H1 (cell line): ENCODE data around the gene C2orf74. TPM values are rescaled to one million over a fixed set of nuclear protein-coding genes. Genes with fewer than 3 reads are reported as not detected.

Source experiments
- BCL11A ChIP-seq, 2 experiments: IDR thresholded peaks; one replicate each; pipeline ENCODE4 v1.6.1; 2011; ENCODE audit warnings: low read depth in 2 of 2, low read length in 2 of 2, mild to moderate bottlenecking in 2 of 2
- CBX8 ChIP-seq: fragments of 300-800, 300-1000 bp; sonication (generic); IDR thresholded peaks from 2 replicates; pipeline ENCODE4 v1.7.1; 2016; ENCODE audit warnings: low read depth, low read length, borderline replicate concordance
- CHD2 ChIP-seq: IDR thresholded peaks from 2 replicates; pipeline ENCODE4 v1.6.1; 2012; ENCODE audit warnings: low read length, improper control_type of control experiment
- KDM1A ChIP-seq: fragments of 200-600, 300-600 bp; sonication (generic); IDR thresholded peaks from 2 replicates; pipeline ENCODE4 v1.7.1; 2016; ENCODE audit warnings: mild to moderate bottlenecking, low read length, borderline replicate concordance
- SIX5 ChIP-seq: IDR thresholded peaks from 2 replicates; pipeline ENCODE4 v1.6.1; 2011; ENCODE audit warnings: mild to moderate bottlenecking, low read depth, low read length
- polyA plus RNA-seq, 7 experiments: library from polyadenylated mRNA; depleted of rRNA in 3 of 7; stranded (reverse) in 5 of 7; unstranded in 2 of 7; fragments of >200 nt in 5 of 7; fragments of 200-250 nt in 2 of 7; gene quantifications; 1 replicate in 5 of 7; 2 replicates in 1 of 7; 4 replicates in 1 of 7; pipeline versions ENCODE4 v1.2.1 to v1.2.3, GENCODE V29; 2011 to 2013; ENCODE audit warnings: missing spikeins in 2 of 7, mixed read lengths in 2 of 7
- total RNA-seq: library from RNA; stranded (reverse); fragmentation: NEBNext Ultra II Directional; extraction: Animal tissue kit (Norgen Biotek cat#: 25700); gene quantifications from 2 replicates; pipeline ENCODE4 v1.2.1, GENCODE V29; 2021
- TF ChIP-seq, protein P1 (sequence below): IDR thresholded peaks from 2 replicates; pipeline ENCODE4 v1.6.1; 2012; ENCODE audit warnings: inconsistent platforms

Gene C2orf74
- total and polyA plus RNA-seq, 2 of the 8 experiments (the other 6 are each of a cell fraction or from before 2014, with no cell fraction given) = 2.6 to 9.3 TPM

DNA sequence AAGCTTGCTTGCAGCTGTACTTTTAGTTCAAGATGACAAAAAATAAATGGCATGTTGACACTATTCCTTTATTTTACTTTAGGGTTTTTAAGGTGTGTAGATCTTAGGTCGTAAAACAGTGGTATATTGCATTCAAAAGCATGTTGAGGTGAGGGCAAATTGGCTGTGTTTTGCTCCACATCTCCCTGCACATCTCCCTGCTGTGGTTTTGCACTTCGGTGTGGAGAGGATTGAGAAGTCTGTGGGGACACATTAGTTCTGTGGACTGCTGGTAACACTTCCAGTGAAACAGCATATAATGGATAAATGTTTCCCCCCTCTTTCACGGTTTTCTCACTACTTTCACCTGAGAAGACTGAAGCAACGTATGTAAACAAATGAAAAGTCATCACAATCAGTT lies 25.1 kb downstream of the C2orf74 start (continued):
- TF ChIP-seq CHD2 = no peak
- no peak for TF ChIP-seq BCL11A (IDR thresholded peaks at IDR 0.05; ENCODE audit: low read depth in 2 of 2, low read length in 2 of 2)
- no peak for TF ChIP-seq SIX5
- TF ChIP-seq, protein P1, sequence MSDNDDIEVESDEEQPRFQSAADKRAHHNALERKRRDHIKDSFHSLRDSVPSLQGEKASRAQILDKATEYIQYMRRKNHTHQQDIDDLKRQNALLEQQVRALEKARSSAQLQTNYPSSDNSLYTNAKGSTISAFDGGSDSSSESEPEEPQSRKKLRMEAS = no peak
- no peak for TF ChIP-seq CBX8
- no peak for TF ChIP-seq KDM1A
